GM19452 (cell line): ENCODE measurements around the gene SELENOO.

Experiments
- ATAC-seq: cut with Tn5 transposase; IDR thresholded peaks from one replicate; pipeline ENCODE4 v1.9.1; 2021; ENCODE audit not compliant: unreplicated experiment

Gene SELENOO

GRCh38 chr22:50184004-50184901 lies 16.6 kb upstream of the SELENOO start:
- ATAC-seq: no peak

GRCh38 chr22:50184902-50185374 lies 15.9 kb upstream of the SELENOO start:
- no peak for ATAC-seq

- ATAC-seq: no peak
Measured at GRCh38 chr22:50185375-50186087, 15.3 kb upstream of the SELENOO start, which contains the start of gene TRABD. TSS of gene TRABD (plus strand) at chr22:50185913. CDS start at chr22:50193061, 7,148 bp downstream.

- ATAC-seq: no peak
Measured at GRCh38 chr22:50186181-50186714, 14.6 kb upstream of the SELENOO start.

- ATAC-seq: no peak
Measured at GRCh38 chr22:50186761-50187523, 13.9 kb upstream of the SELENOO start.

GRCh38 chr22:50188356-50188755 lies 12.5 kb upstream of the SELENOO start:
- ATAC-seq: no peak

- ATAC-seq: no peak
Measured at GRCh38 chr22:50189184-50189848, 11.5 kb upstream of the SELENOO start.

- ATAC-seq: peak; percentile 1
Measured at GRCh38 chr22:50189849-50190181, 11.0 kb upstream of the SELENOO start.

GRCh38 chr22:50190182-50190940 lies 10.4 kb upstream of the SELENOO start:
- ATAC-seq: peak; percentile 35

GRCh38 chr22:50190941-50191741 lies 9.7 kb upstream of the SELENOO start:
- peak; percentile 31 for ATAC-seq

GRCh38 chr22:50192436-50193204 lies 8.2 kb upstream of the SELENOO start:
- ATAC-seq: no peak

GRCh38 chr22:50193621-50194020 lies 7.2 kb upstream of the SELENOO start:
- ATAC-seq: no peak

GRCh38 chr22:50194037-50194805 lies 6.6 kb upstream of the SELENOO start:
- ATAC-seq: no peak

- ATAC-seq: no peak
Measured at GRCh38 chr22:50196256-50196655, 4.6 kb upstream of the SELENOO start.

- no peak for ATAC-seq
Measured at GRCh38 chr22:50197000-50197800, 3.6 kb upstream of the SELENOO start.

- ATAC-seq: no peak
Measured at GRCh38 chr22:50197856-50198623, 2.8 kb upstream of the SELENOO start.
